HG02885 (cell line): ENCODE results near the gene SP3.

Experiments used
- ATAC-seq: cut with Tn5 transposase; IDR thresholded peaks from one replicate; pipeline ENCODE4 v1.9.1; 2021; ENCODE audit warnings: mild to moderate bottlenecking; ENCODE audit not compliant: unreplicated experiment, poor library complexity

SP3 gene

DNA sequence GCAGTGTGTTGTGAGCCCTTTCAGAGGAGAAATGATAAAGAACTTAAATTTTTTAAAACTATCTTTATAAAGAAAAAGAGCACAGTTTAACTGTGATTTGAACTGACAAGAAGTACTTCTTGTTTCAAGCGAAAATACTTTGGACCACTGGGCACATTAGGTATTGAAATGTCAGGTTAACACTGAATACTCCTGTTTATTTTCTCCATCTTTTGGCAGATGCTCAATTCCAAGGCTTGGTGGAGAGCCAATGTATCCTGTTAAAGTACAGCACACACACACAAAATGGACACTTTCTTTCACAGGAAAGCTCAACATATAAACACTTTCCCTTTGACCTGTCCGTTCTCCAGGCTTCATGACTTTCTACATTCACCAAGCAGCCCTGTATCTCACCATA is 32.6 kb upstream of the SP3 start:
- ATAC-seq, result no peak

DNA sequence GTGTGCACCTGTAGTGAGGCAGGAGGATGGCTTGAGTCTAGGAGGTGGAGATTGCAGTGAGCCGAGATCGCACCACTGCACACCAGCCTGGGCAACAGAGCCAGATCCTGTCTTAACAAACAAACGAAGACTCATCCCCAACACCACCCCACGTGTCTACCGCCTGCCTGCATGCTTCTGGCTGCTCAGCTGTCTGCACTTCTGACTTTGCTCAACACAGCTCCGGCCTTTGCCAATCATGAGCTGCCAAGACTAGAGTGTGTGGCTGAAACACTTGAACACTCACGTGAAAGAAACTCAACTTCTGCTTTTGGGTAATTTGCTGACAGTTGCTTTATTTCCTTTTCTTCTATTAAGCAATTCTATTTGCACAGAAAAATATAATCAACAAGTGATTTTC is 32.1 kb upstream of the SP3 start:
- peak; percentile 89 for ATAC-seq

DNA sequence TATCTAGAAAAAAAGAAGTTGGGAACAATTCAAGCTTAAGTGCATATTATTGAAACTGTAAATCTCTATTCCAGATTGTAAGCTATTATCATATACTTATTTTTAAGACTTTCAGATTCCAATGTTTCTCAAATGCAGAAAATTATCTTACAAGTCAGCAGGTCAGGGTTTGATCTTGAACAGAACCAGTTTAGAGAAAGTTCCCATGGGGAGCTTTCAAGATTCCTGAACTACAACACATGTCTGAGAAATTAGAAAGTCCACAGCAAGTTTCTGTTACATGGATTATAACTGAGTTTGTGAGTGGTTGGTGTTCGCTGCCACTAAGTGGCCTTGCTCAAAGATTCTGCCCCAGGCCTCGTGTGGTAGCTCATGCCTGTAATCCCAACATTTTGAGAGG is 31.6 kb upstream of the SP3 start:
- no peak for ATAC-seq

DNA sequence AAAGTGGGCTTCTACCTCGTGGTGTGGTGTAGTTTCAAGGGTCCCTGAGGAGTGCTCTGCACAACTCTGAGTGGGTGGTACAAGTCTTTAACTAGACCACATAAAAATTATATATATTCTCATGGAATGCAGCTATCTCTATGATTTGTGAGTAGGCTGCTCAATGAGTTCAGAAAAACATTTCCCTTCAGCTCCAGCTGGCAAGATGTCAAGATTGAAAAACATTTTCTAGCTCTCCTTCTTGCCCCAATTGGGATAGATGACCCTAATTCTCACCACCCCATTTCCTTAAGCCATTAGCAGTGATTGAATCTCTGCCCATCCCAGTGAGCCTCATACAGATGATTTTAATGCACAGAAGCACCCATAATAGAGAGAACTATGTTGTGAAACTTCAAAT is 28.3 kb upstream of the SP3 start:
- no peak for ATAC-seq

DNA sequence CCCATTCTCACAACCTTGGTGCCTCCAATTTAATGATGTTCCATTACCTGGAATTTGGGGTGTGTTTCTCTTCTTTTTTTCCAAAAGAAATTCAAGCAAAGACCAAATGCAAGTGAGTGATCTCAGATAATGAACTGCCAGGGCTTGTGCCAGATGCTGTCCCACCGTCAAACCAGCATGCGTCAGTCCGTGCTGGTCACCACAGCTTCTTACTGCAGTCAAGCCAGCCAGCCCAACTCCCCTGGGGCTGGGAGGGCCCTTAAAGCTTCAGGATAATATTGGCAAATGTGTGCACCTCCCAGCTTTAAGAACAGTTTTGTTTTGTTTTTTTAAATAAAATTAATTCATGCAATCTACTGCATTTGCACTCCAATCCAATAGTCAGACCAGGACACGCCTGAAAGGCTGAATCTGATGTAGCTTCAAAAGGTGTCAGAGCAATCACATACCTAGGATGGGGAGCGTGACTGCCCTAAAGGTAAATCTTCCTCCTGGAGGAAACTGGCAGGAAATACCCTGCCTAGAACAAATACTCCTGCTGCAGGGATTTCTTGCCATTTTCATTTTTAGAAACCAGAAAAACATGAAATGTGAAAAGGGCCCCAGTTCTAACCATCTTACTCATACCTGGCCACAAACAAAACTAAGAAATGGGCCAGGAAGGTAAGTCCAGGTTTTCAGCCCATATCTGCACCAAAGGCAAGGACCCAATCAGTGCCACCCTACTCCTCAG is 26.8 kb upstream of the SP3 start:
- peak; percentile 10 for ATAC-seq

DNA sequence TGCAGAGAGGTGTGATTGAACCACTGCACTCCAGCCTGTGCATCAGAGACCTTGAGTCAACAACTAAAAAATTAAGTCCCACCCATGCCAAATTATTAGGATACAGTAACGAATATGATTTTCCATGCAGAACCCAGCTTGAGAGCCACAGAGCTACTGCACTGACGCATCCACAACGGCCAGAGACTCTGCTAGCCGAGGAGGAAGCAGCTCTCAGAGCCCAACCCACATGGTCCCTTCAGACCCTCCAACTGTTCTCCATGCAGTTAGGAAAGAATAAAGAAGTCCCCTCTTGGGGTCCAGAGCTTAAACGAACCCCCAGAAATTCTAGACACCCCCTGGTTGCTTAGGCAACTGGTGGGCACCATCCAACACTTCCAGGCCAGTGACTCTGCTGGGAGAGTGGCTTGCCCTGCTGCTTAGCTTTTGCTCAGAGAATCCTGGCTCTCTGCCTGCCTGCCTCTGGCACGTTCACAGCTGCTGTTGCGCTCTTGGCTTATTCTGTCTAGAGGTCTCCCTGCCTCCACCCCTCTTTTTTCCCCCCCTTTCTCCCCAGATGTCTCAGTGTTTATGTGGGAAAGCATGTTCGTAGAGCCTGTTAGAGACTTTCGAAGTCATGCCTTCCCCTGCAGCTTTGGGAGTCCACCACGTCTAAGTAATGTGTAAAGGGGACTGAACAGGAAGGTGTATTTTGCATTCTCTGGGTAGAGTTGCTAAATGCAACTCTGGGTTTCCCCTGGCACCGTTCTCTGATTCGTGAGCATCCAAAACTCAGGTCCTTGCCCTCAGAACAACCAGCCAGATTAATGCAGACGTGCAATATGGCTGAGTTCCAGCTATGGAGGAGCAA is 26.0 kb upstream of the SP3 start:
- peak; percentile 55 for ATAC-seq

DNA sequence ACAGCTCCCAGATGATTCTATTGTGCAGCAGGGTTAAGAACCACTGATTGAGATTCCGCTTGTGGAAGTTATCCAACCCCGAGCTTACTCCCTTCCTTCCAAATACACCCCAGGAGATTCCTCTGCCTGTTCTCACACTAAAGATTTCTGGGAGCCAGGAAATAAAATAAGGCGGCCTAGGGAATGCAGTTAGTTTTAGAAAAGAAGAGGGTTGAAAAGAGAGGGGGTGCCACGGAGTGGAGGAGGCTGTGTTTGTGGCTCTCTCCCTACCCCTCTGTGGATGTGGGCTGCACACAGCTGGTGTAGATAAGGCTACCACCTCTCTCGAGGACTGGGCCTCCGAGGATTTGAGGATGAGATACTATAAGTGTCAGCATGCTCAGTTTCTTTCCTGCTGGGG is 25.1 kb upstream of the SP3 start:
- no peak for ATAC-seq

DNA sequence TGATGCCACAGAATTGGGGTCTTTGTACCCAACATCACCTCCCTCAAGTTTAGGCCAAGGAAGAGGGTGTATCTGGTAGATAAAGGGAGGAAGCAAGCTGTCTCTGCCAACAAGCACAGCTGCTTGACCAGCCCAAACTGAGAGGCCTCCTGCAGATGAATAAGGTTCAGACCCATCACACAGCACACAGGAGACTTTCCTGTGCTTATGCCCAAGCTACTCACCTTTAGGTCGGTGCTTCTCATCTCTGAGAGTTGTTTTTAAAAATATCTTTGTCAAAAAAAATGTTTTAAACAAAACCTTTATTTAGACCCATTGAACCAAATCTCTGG is 24.7 kb upstream of the SP3 start:
- peak; percentile 46 for ATAC-seq

DNA sequence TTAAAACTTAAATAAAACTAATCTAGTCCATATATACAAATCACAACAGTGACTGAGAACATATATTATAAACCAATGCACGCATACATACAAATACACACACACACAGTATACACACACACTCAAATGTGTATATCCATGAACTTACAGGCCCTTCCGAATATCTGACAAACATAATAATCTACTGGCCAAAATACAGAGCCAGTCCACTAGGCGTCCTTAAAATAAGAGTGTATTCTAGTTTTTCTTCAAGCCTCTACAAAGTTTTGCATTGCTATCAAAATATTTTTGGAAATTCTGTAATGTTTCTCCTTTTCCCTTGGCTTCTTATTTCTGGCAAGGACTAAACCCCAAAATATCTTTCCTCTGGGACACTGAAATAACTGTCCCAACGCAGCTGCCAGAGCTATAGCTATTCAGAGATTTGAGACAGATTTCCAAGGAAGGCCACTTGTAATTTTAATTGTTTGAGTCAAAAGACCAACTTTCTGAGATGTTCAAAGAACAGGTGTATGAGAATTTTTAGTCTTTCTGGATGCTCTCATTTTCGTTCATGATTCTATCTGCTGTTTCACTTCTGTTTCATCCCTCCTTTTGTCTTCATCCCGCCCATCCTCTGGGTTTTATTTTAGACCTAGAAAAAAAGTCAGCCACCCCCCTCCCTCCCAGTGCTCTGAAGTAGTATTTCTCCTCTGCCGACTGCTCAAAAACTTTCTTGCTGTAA is 24.1 kb upstream of the SP3 start:
- ATAC-seq, result peak; percentile 47

DNA sequence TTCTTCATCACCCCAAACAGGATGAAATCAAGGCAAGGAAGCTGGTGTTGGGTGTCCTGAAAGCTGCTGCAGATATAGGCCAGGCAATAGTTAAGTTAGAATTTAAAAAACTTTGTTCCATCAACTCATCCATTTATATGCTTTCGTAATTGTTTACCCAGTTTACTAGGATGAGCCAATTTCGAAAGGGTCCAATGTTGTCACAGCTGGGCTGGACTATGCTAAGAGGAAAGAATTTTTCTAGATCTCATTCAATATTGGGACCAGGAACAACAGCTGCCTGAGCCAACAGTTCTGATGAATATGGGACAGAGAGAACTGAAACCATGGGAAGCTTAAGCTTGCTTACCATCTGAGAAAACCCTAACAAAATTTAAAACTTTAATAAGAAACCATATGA is 21.6 kb upstream of the SP3 start:
- no peak for ATAC-seq

DNA sequence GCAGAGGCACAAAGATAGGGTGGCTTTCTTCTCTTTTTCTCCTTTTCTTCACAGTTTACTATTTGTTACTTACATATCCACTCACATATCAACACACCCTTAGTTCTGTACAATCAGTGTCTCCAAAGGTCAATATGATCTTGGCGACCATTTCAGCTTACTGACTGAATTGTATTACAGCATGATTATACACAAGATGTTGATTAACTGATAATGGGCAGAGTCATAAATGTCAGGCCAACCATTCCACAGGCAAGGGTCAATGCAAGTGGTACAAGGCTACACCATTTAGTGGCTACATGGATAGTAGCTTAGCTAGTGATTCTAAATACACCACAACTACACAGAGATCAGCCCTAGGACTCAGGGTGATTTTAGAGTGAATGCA is 20.4 kb upstream of the SP3 start:
- no peak for ATAC-seq

DNA sequence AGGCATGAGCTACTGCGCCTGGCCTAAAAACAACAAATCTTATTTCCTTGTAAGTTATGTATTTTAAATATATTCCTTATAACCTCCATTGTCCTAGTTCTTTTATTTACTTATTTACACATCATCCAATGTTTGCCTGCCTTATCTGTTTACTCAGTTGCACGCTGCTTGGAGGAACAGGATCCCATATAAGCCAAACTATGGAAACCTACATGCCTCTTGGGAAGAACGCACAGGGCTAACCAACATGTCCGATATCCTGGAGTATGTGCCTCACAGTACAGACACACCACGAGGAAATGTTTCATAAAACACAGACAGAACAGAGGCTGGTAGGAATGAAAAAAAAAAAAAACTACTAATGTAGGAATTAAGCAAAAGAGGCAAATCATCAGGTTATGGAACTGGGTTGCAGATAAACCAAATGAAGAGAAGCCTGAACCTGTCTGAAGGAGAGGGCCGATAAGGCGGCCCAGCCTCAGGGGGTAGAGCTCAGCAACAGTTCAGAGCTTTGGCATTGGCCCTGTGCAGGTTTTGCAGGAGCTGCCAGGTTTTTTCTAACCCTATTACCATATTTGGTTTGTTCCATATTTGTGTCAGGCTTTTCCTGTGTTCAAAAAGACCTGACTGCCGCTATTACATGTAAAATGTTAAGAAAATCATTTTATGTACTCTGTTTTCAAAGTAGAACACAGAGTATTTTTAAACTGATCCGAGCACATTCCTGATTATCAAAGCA is 19.9 kb upstream of the SP3 start:
- no peak for ATAC-seq

DNA sequence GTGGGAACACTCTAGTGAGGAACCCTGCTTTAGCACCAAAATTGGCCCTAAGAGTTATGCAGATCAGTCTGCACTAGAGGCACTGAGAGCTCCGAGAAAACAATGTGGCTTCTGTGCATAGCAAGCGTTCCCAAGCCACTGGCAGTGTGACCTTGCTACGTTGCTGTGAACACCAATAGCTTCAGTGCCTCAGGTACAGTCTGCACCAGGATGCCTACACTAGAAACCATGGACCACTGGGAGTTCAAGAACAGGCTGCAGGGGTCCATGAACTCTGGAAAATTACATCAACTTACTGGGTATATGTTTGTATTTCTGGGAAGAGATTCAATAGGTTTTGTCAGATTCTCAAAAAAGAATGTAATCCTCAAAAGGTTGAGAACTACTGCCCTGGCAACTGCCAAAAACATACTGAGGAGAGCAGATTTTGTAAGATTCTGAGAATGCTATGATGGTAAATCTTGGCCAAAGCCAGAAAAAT is 18.3 kb upstream of the SP3 start:
- no peak for ATAC-seq

DNA sequence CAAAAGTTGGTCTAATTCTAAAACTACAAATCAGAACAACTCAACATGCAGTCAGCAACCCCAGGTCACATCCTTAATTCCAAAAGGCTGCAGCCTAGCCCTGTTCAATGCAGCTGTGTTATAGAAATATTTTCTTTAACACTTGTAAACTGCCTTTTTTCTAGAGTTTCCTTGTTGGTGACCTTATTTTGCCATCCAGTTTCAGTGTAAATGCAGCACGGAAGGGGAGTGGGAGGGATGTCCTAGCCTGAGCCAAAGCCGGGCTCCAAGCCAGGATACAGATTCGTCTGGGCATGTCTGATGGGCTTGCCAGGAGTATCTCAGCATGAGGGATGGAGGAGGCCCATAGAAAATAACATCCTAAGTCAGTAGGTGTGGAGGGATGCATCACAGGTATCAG is 17.7 kb upstream of the SP3 start:
- ATAC-seq, result no peak

DNA sequence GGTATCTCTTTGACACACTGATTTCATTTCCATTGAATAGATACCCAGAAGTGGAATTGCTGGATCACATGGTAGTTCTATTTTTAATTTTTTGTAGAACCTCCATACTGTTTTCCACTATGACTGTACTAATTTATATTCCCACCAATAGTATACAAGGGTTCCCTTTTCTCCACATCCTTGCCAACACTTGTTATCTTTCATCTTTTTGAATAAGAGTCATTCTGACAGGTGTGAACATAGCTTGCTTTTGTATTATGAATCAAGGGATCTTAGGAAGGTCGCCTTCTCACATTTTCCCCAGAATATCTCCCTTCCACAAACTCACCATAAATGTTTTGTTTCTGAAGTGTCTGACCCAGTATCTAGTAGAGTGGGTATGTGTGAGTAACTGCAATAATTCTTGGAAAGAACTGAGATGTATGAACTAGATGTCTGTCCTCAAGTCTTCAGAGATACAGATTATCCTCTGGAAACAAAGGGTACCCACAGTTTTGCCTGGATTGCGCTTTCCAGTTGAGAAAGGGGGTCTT is 17.1 kb upstream of the SP3 start:
- no peak for ATAC-seq

DNA sequence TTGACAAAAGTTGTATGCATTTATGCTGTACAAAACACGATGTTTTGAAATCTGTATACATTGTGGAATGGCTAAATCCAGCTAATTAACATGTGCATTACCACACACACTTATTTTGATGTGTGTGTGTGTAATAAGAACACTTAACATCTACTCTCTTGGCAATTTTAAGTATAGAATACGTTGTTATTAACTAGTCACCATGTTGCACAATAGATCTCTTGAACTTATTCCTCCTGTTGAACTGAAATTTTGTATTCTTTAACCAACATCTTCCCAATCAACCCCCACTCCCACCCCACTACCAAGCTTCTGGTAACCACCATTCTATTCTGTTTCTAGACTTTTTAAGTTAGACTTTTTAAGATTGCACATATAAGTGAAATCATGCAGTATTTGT is 16.3 kb upstream of the SP3 start:
- no peak for ATAC-seq

DNA sequence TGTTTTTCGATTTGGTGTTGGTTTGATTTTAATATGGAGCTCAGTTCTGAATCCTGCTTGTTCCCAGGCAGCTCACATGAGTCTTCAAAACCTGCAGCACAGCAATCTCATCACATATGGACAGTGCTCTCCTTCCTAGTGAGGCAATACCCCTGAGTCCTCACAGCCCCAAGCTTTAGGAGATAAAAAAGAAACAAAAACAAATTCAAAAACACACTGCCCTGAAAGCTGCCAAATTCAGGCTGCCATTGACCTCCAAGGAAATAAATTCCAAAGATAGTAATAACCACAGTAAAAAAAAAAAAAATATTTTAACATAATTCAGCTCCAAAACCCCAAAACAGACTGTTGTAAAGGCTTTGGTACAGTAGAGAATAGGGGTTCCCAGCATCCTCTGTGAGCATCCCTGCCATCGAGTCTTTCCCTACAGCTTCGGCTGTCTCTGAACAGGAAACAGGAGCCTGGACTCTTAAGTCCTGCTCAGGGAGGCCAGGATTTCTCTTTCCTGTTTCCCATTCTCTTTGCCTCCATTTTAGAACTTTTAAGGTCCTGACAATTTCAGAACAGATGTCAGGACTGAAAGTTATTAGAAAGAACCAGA is 14.7 kb upstream of the SP3 start:
- no peak for ATAC-seq

DNA sequence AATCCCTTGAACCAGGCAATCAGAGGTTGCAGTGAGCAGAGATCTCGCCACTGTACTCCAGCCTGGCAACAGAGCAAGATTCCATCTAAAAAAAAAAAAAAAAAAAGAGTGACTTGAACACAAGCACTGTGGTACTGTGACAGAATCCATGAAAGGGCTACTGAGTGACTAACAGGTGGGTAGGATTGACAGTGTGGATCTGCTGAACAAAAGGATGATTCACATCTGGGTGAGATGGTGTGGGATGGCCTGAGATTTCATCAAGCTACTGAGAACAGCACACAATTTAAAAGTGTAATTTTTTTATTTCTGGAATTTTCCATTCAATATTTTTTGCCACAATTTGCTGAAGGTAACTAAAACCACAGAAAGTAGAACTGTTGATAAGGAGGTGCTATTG is 13.3 kb upstream of the SP3 start:
- no peak for ATAC-seq

DNA sequence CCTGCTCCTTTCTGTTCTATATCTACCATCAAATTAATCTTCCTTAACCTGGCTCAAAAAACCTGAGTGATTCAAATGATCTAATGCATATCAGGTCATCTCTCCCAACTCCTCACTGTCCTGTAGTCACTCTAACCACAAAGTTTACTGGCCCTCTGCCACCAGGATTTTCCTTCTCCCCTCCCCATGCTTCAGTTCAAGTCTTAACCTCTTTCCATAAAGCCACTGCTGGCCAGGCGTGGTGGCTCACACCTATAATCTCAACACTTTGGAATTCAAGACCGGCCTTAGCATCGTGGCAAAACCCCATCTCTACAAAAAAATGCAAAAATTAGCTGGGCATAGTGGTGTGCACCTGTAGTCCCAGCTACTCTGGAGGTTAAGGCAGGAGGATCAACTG is 7.5 kb upstream of the SP3 start:
- no peak for ATAC-seq

DNA sequence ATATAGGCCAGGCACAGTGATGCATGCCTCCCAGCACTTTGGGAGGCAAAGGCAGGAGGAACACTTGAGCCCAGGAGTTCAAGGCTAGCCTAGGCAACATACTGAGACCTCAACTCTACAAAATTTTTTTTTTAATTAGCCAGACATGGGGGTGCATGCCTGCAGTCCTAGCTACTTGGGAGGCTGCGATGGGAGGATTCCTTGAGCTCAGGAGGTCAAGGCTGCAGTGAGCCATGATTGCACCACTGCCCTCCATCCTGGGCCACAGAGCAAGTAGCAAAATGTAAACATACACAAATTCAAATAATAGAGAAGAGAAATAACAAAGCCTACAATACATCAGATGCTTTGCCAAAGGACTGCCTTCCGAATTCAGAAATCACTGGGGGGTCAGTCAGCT is 7.0 kb upstream of the SP3 start:
- no peak for ATAC-seq
